ENCODE data around the gene FASTKD1. TPM values are rescaled to one million over a fixed set of nuclear protein-coding genes. Genes with fewer than 3 reads are reported as not detected.
"Not testable (repeated sequence)": the region's sequence is repeated elsewhere in the genome, so short reads cannot be mapped to it uniquely, and the experiment has no call there.

Gene FASTKD1
- total RNA-seq, 1 donor = 14.5 TPM

- no peak for DNase-seq (ENCODE audit: insufficient read length, low spot score, missing footprints)
Observed at GRCh38 chr2:169526451-169526850, 47.2 kb downstream of the FASTKD1 start.

GRCh38 chr2:169525434-169525833, 48.2 kb downstream of the FASTKD1 start:
- Histone ChIP-seq H2AFZ (ENCODE audit: low read length) (no peak overlapping the region), H3K27ac (ENCODE audit: low read depth, low read length) (no peak overlapping the region), H3K4me1 (ENCODE audit: insufficient read depth, low read length) (no peaks in the 10 kb centered on the region), H3K9me3 (ENCODE audit: low read depth, low read length) (no peaks in the 10 kb centered on the region), H3K79me2 (ENCODE audit: insufficient read depth, low read length) (no peaks in the 10 kb centered on the region), H3K4me2 (ENCODE audit: insufficient read depth, low read length) (no peak overlapping the region), H3K4me3 (ENCODE audit: insufficient read depth, low read length) (no peak overlapping the region), H3K27me3 (ENCODE audit: insufficient read depth, low read length) (no peaks in the 10 kb centered on the region), H4K20me1 (ENCODE audit: insufficient read depth, low read length) (no peaks in the 10 kb centered on the region), H3K36me3 (ENCODE audit: insufficient read depth, low read length) (peaks cover 4% of the 10 kb centered on the region)
- no peak for DNase-seq (ENCODE audit: insufficient read length, low spot score, missing footprints)
- TF ChIP-seq, protein P1, sequence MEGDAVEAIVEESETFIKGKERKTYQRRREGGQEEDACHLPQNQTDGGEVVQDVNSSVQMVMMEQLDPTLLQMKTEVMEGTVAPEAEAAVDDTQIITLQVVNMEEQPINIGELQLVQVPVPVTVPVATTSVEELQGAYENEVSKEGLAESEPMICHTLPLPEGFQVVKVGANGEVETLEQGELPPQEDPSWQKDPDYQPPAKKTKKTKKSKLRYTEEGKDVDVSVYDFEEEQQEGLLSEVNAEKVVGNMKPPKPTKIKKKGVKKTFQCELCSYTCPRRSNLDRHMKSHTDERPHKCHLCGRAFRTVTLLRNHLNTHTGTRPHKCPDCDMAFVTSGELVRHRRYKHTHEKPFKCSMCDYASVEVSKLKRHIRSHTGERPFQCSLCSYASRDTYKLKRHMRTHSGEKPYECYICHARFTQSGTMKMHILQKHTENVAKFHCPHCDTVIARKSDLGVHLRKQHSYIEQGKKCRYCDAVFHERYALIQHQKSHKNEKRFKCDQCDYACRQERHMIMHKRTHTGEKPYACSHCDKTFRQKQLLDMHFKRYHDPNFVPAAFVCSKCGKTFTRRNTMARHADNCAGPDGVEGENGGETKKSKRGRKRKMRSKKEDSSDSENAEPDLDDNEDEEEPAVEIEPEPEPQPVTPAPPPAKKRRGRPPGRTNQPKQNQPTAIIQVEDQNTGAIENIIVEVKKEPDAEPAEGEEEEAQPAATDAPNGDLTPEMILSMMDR (IDR thresholded peaks at IDR 0.05; ENCODE audit: extremely low read depth, low read depth, low read length) = no peak

More at GRCh38 chr2:169526451-169526850, 47.2 kb downstream of the FASTKD1 start:
- no peak overlapping the region for H3K4me3 ChIP-seq (ENCODE audit: insufficient read depth, low read length)
- no peak overlapping the region for H3K27ac ChIP-seq (ENCODE audit: low read depth, low read length)
- H3K36me3 ChIP-seq (ENCODE audit: insufficient read depth, low read length) = peaks cover 4% of the 10 kb centered on the region
- H3K79me2 ChIP-seq (ENCODE audit: insufficient read depth, low read length) = no peaks in the 10 kb centered on the region
- no peaks in the 10 kb centered on the region for H3K9me3 ChIP-seq (ENCODE audit: low read depth, low read length)
- no peak overlapping the region for H2AFZ ChIP-seq (ENCODE audit: low read length)
- no peak overlapping the region for H3K4me2 ChIP-seq (ENCODE audit: insufficient read depth, low read length)
- H3K27me3 ChIP-seq (ENCODE audit: insufficient read depth, low read length) = no peaks in the 10 kb centered on the region
- H4K20me1 ChIP-seq (ENCODE audit: insufficient read depth, low read length) = no peaks in the 10 kb centered on the region
- no peaks in the 10 kb centered on the region for H3K4me1 ChIP-seq (ENCODE audit: insufficient read depth, low read length)
- TF ChIP-seq, protein P1 (IDR thresholded peaks at IDR 0.05; ENCODE audit: extremely low read depth, low read depth, low read length) = no peak

DNA sequence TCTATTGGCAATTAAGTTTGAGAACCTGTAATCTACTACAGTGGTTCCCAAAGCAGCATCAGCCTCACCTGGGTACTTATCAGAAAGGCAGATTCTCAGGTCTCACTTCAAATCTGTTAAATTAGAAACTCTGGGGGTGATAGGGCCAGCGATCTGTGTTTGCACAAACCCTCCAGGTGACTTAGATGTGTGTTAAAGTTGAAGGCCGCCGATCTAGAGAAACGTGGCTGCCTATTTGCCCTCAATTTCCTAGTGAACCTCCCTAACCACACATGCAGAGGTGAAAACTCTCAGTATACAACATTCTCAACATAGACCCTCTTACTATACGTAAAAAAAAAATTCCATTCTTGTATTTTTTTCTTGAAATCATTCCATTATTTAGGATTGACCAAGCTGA, 50.0 kb downstream of the FASTKD1 start:
- Histone ChIP-seq H3K9me3 (ENCODE audit: low read depth, low read length) (no peaks in the 10 kb centered on the region), H2AFZ (ENCODE audit: low read length) (no peak overlapping the region), H3K79me2 (ENCODE audit: insufficient read depth, low read length) (no peaks in the 10 kb centered on the region), H3K27me3 (ENCODE audit: insufficient read depth, low read length) (no peaks in the 10 kb centered on the region), H3K4me1 (ENCODE audit: insufficient read depth, low read length) (no peaks in the 10 kb centered on the region), H3K4me3 (ENCODE audit: insufficient read depth, low read length) (no peak overlapping the region), H4K20me1 (ENCODE audit: insufficient read depth, low read length) (no peaks in the 10 kb centered on the region), H3K4me2 (ENCODE audit: insufficient read depth, low read length) (no peak overlapping the region), H3K36me3 (ENCODE audit: insufficient read depth, low read length) (peaks cover 4% of the 10 kb centered on the region), H3K27ac (ENCODE audit: low read depth, low read length) (no peak overlapping the region)
- no peak for DNase-seq (ENCODE audit: insufficient read length, low spot score, missing footprints)
- TF ChIP-seq, protein P1 (IDR thresholded peaks at IDR 0.05; ENCODE audit: extremely low read depth, low read depth, low read length) = no peak

DNA sequence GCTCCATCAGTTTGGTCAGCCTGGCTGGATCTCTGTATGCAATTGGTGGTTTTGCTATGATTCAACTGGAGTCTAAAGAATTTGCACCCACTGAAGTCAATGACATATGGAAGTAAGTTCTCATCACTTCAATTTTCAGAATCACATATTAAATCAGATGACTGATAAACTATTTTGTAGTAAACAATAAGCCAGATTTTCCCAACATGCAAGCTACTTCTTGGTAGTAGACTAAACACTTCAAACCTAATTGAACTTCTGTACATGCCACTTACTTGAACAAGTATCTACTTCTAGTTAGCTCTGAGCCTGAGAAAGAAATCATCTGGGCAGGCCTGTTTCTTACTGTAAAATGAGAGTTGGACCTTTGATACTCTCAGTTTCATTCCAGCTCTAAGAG, 52.8 kb downstream of the FASTKD1 start:
- no peaks in the 10 kb centered on the region for H3K79me2 ChIP-seq (ENCODE audit: insufficient read depth, low read length)
- no peak for DNase-seq (ENCODE audit: insufficient read length, low spot score, missing footprints)
- H3K4me3 ChIP-seq (ENCODE audit: insufficient read depth, low read length) = no peak overlapping the region
- no peaks in the 10 kb centered on the region for H3K36me3 ChIP-seq (ENCODE audit: insufficient read depth, low read length)
- TF ChIP-seq, protein P1 (IDR thresholded peaks at IDR 0.05; ENCODE audit: extremely low read depth, low read depth, low read length) = no peak
- no peaks in the 10 kb centered on the region for H3K4me1 ChIP-seq (ENCODE audit: insufficient read depth, low read length)
- no peak overlapping the region for H2AFZ ChIP-seq (ENCODE audit: low read length)
- H4K20me1 ChIP-seq (ENCODE audit: insufficient read depth, low read length) = no peaks in the 10 kb centered on the region
- H3K27me3 ChIP-seq (ENCODE audit: insufficient read depth, low read length) = no peaks in the 10 kb centered on the region
- H3K9me3 ChIP-seq (ENCODE audit: low read depth, low read length) = no peaks in the 10 kb centered on the region
- no peak overlapping the region for H3K27ac ChIP-seq (ENCODE audit: low read depth, low read length)
- H3K4me2 ChIP-seq (ENCODE audit: insufficient read depth, low read length) = no peak overlapping the region

DNA sequence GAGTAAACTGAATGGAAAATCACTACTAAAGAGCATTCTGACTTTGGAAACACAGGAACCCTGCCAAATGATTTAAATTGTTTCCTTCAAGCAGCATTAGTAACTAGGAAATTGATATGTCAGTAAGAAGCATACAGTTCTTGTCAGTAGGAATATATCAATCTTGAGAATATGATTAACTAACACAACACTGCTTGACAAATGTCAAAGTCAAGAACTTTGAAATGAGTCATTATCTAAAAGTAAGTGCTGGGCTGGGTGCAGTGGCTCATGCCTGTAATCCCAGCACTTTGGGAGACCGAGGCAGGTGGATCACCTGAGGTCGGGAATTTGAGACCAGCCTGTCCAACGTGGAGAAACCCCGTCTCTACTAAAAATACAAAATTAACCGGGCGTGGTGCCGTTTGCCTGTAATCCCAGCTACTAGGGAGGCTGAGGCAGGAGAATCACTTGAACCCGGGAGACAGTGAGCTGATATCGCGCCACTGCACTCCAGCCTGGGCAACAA, 57.1 kb downstream of the FASTKD1 start:
- H4K20me1 ChIP-seq (ENCODE audit: insufficient read depth, low read length); DNase-seq (ENCODE audit: insufficient read length, low spot score, missing footprints); H3K27ac ChIP-seq (ENCODE audit: low read depth, low read length); H3K27me3 ChIP-seq (ENCODE audit: insufficient read depth, low read length); H2AFZ ChIP-seq (ENCODE audit: low read length); H3K4me2 ChIP-seq (ENCODE audit: insufficient read depth, low read length); H3K9me3 ChIP-seq (ENCODE audit: low read depth, low read length); H3K4me1 ChIP-seq (ENCODE audit: insufficient read depth, low read length); H3K4me3 ChIP-seq (ENCODE audit: insufficient read depth, low read length); H3K36me3 ChIP-seq (ENCODE audit: insufficient read depth, low read length); H3K79me2 ChIP-seq (ENCODE audit: insufficient read depth, low read length): not testable (repeated sequence)

GRCh38 chr2:169514758-169515157, 58.9 kb downstream of the FASTKD1 start:
- H2AFZ ChIP-seq (ENCODE audit: low read length); H3K27ac ChIP-seq (ENCODE audit: low read depth, low read length); H3K27me3 ChIP-seq (ENCODE audit: insufficient read depth, low read length); H3K79me2 ChIP-seq (ENCODE audit: insufficient read depth, low read length); DNase-seq (ENCODE audit: insufficient read length, low spot score, missing footprints); H3K4me2 ChIP-seq (ENCODE audit: insufficient read depth, low read length); H3K4me1 ChIP-seq (ENCODE audit: insufficient read depth, low read length); H4K20me1 ChIP-seq (ENCODE audit: insufficient read depth, low read length); H3K4me3 ChIP-seq (ENCODE audit: insufficient read depth, low read length); H3K9me3 ChIP-seq (ENCODE audit: low read depth, low read length); H3K36me3 ChIP-seq (ENCODE audit: insufficient read depth, low read length): not testable (repeated sequence)

All from osteoblast (primary cell).